ENCODE data around the gene RIPPLY2. TPM values are rescaled to one million over a fixed set of nuclear protein-coding genes. Genes with fewer than 3 reads are reported as not detected.
A peak's percentile ranks its signal among the peaks of the same experiment; 100 is the strongest.

RIPPLY2 gene
- polyA plus RNA-seq, 1 of the 3 experiments (the other 2 are of a cell fraction) = 0.33 TPM

DNA sequence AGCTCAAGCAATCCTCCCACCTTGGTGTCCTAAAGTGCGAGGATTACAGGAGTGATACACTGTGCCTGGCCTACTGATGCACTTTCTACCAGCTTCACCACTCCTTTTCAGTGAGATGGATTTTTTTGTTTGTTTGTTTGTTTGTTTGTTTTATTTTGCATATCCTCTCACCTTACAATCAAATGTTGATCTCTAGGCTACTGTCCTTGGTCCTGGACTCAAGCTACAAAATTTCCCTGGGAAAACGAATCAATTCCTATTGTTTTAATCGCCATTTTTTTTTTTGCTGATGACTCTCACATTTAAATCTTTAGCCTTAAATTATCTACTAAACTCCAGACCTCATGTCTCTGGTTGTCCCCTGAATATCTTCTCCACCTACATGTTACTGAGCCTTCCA is 3.5 kb upstream of the RIPPLY2 start:
- Histone ChIP-seq H4K20me1 (ENCODE audit: insufficient read depth) (no peaks in the 10 kb centered on the region), H3K4me3 (ENCODE audit: low read depth in 2 of 2, low read length in 1 of 2) (no peak overlapping the region), H3K27me3 (ENCODE audit: insufficient read depth) (peaks cover 28% of the 10 kb centered on the region), H3K79me2 (ENCODE audit: insufficient read depth) (no peaks in the 10 kb centered on the region), H3K9me3 (no peaks in the 10 kb centered on the region), H3F3A (replicated peaks; ENCODE audit: insufficient read depth) (no peaks in the 10 kb centered on the region), H3K9me2 (no peaks in the 10 kb centered on the region), H3K36me3 (replicated peaks in 1 of 2; ENCODE audit: control insufficient read depth in 1 of 2, insufficient read depth in 2 of 2, low read length in 1 of 2) (no peaks in the 10 kb centered on the region), H3K4me2 (no peak overlapping the region), H3K4me1 (ENCODE audit: control insufficient read depth in 1 of 2, insufficient read depth in 2 of 2, low read depth in 1 of 2, low read length in 1 of 2) (peaks cover 0 to 2% of the 10 kb centered on the region in 2 experiments; a peak in 2 of 4 replicates), H3K9ac (no peak overlapping the region), H3K27ac (ENCODE audit: low read depth in 2 of 2, low read length in 1 of 2) (no peak overlapping the region), H2AFZ (ENCODE audit: low read depth) (no peak overlapping the region)
- ChIA-PET POLR2A (no interaction called here), CTCF (no interaction called here)
- TF ChIP-seq, protein P1, sequence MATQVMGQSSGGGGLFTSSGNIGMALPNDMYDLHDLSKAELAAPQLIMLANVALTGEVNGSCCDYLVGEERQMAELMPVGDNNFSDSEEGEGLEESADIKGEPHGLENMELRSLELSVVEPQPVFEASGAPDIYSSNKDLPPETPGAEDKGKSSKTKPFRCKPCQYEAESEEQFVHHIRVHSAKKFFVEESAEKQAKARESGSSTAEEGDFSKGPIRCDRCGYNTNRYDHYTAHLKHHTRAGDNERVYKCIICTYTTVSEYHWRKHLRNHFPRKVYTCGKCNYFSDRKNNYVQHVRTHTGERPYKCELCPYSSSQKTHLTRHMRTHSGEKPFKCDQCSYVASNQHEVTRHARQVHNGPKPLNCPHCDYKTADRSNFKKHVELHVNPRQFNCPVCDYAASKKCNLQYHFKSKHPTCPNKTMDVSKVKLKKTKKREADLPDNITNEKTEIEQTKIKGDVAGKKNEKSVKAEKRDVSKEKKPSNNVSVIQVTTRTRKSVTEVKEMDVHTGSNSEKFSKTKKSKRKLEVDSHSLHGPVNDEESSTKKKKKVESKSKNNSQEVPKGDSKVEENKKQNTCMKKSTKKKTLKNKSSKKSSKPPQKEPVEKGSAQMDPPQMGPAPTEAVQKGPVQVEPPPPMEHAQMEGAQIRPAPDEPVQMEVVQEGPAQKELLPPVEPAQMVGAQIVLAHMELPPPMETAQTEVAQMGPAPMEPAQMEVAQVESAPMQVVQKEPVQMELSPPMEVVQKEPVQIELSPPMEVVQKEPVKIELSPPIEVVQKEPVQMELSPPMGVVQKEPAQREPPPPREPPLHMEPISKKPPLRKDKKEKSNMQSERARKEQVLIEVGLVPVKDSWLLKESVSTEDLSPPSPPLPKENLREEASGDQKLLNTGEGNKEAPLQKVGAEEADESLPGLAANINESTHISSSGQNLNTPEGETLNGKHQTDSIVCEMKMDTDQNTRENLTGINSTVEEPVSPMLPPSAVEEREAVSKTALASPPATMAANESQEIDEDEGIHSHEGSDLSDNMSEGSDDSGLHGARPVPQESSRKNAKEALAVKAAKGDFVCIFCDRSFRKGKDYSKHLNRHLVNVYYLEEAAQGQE (IDR thresholded peaks at IDR 0.05; ENCODE audit: low read depth, low read length) = 0 out of 2 replicates have a peak, but pooled peaks have one; percentile 40
- no peak for TF ChIP-seq FOXJ3 (CRISPR knock-in tag; IDR thresholded peaks at IDR 0.05)
- no peak for DNase-seq
- WGBS (ENCODE audit: low lambda C conversion rate) = 52% methylated on average over 3 of the region's 3 CpGs

DNA sequence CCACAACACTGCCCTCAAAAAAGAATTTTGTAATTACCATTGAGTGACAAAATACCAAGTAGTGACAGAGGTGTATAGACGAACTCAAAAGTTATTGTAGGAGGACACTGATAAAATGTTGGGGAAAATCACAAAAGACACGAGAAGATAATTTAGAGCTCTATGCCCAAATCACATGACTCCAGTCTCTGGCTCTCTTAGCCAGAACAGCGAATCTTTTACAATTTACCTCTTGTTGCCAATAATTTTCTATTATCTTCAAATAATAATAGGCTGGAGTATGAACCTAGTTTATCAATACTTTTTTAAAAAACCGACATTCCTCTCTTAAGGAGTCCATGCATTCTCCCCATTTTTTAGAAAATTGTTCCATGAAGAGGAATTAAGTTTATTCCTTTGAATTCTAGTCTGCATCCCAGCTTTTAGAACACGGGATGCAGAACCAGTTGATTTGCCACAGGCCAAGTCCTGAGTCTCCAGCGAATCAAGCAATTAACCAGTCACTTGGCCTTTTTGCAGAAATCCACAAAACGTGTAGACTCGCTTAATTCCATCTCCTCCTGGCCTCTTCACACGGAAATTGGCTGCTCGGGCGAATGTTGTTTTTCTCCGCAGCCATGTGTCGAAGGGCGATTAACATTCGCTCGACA is 507 bp upstream of the RIPPLY2 start:
- H3K79me2 ChIP-seq (ENCODE audit: insufficient read depth) = no peaks in the 10 kb centered on the region
- H3K4me2 ChIP-seq = peak overlapping the region; percentile 65
- 7% methylated on average over 8 of the region's 16 CpGs for WGBS (ENCODE audit: low lambda C conversion rate)
- peak overlapping the region; percentile 57 to 59 for H3K4me3 ChIP-seq (ENCODE audit: low read depth in 2 of 2, low read length in 1 of 2)
- H2AFZ ChIP-seq (ENCODE audit: low read depth) = peak overlapping the region; percentile 72; the same call in 1 of the 2 replicates
- ChIA-PET CTCF (interaction anchor here (0.8 to 1.5 kb wide), 4 partner anchors 8 to 238 kb away, joined by 3 read pairs; no protein-coding TSS in a partner anchor), POLR2A (interaction anchor here (0.8 to 2.8 kb wide), 4 partner anchors 144 to 375 kb away, joined by 3 to 27 read pairs (median 9); partner anchors contain the start of genes CEP162 and SNAP91)
- no peak overlapping the region for H3K9ac ChIP-seq
- no peaks in the 10 kb centered on the region for H4K20me1 ChIP-seq (ENCODE audit: insufficient read depth)
- H3K9me3 ChIP-seq = no peaks in the 10 kb centered on the region
- no peaks in the 10 kb centered on the region for H3K36me3 ChIP-seq (replicated peaks in 1 of 2; ENCODE audit: control insufficient read depth in 1 of 2, insufficient read depth in 2 of 2, low read length in 1 of 2)
- no peaks in the 10 kb centered on the region for H3F3A ChIP-seq (replicated peaks; ENCODE audit: insufficient read depth)
- TF ChIP-seq TEAD4 (IDR thresholded peaks at IDR 0.05; ENCODE audit: borderline replicate concordance, insufficient read depth) = no peak
- TF ChIP-seq, protein P2, sequence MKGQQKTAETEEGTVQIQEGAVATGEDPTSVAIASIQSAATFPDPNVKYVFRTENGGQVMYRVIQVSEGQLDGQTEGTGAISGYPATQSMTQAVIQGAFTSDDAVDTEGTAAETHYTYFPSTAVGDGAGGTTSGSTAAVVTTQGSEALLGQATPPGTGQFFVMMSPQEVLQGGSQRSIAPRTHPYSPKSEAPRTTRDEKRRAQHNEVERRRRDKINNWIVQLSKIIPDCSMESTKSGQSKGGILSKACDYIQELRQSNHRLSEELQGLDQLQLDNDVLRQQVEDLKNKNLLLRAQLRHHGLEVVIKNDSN (IDR thresholded peaks at IDR 0.05; ENCODE audit: borderline replicate concordance, low read depth) = no peak
- no peak for TF ChIP-seq NFIC (IDR thresholded peaks at IDR 0.05; ENCODE audit: borderline replicate concordance)
- no peak for TF ChIP-seq MEF2A (IDR thresholded peaks at IDR 0.05; ENCODE audit: borderline replicate concordance, low read depth)
- H3K27ac ChIP-seq (ENCODE audit: low read depth in 2 of 2, low read length in 1 of 2) = peak overlapping the region in 1 of 2 experiments; percentile 87; a peak in 2 of 4 replicates
- no peaks in the 10 kb centered on the region for H3K9me2 ChIP-seq
- H3K4me1 ChIP-seq (ENCODE audit: control insufficient read depth in 1 of 2, insufficient read depth in 2 of 2, low read depth in 1 of 2, low read length in 1 of 2) = peaks cover 0 to 8% of the 10 kb centered on the region in 2 experiments; a peak in 2 of 4 replicates
- peaks cover 33% of the 10 kb centered on the region for H3K27me3 ChIP-seq (ENCODE audit: insufficient read depth)
- no peak for DNase-seq
